Nephron progenitor cell (in vitro differentiated cells): ENCODE measurements around the gene PLB1.

Experiments used
- DNase-seq: peaks from one replicate; pipeline ENCODE4 v3.0.0; 2021
- H3K27ac Mint-ChIP-seq: 2 replicates; pipeline ENCODE4 v1.8.0; 2021; ENCODE audit warnings: mild to moderate bottlenecking, moderate library complexity, mixed read lengths
- H3K27me3 Mint-ChIP-seq: 2 replicates; pipeline ENCODE4 v1.8.0; 2021; ENCODE audit warnings: mild to moderate bottlenecking, low read depth, mixed read lengths; ENCODE audit not compliant: poor library complexity
- H3K36me3 Mint-ChIP-seq: 2 replicates; pipeline ENCODE4 v1.8.0; 2021; ENCODE audit warnings: low read depth, mixed read lengths
- H3K4me1 Mint-ChIP-seq: 2 replicates; pipeline ENCODE4 v1.8.0; 2021; ENCODE audit warnings: mixed read lengths
- H3K4me3 Mint-ChIP-seq: 2 replicates; pipeline ENCODE4 v1.8.0; 2021; ENCODE audit warnings: mild to moderate bottlenecking, moderate library complexity, mixed read lengths
- H3K9me3 Mint-ChIP-seq: 2 replicates; pipeline ENCODE4 v1.8.0; 2021; ENCODE audit warnings: mild to moderate bottlenecking, moderate library complexity, mixed read lengths
- CTCF ChIP-seq: fragments of 200-600 bp; sonication (generic); IDR thresholded peaks from 2 replicates; pipeline ENCODE4 v1.5.0; 2021; ENCODE audit warnings: antibody characterized with exemption

The PLB1 gene

GRCh38 chr2:28557389-28558131 lies 61.7 kb downstream of the PLB1 start:
- Mint-ChIP-seq H3K27ac (no peak overlapping the region), H3K4me3 (no peak overlapping the region), H3K4me1 (peaks cover 1% of the 10 kb centered on the region), H3K27me3 (peaks cover 12% of the 10 kb centered on the region), H3K36me3 (no peaks in the 10 kb centered on the region), H3K9me3 (no peaks in the 10 kb centered on the region)
- no peak for TF ChIP-seq CTCF
- DNase-seq = no peak

GRCh38 chr2:28558158-28558820 lies 62.4 kb downstream of the PLB1 start:
- H3K27me3 Mint-ChIP-seq = peaks cover 17% of the 10 kb centered on the region

GRCh38 chr2:28558918-28559317 lies 63.1 kb downstream of the PLB1 start:
- Mint-ChIP-seq H3K4me1 (peaks cover 9% of the 10 kb centered on the region), H3K36me3 (no peaks in the 10 kb centered on the region), H3K4me3 (no peak overlapping the region), H3K27me3 (peaks cover 11% of the 10 kb centered on the region), H3K27ac (no peak overlapping the region), H3K9me3 (no peaks in the 10 kb centered on the region)
- DNase-seq = no peak
- no peak for TF ChIP-seq CTCF

More at GRCh38 chr2:28558158-28558820, 62.4 kb downstream of the PLB1 start:
- no peak for TF ChIP-seq CTCF
- DNase-seq = no peak
- Mint-ChIP-seq H3K36me3 (no peaks in the 10 kb centered on the region), H3K9me3 (no peaks in the 10 kb centered on the region), H3K4me3 (no peak overlapping the region), H3K4me1 (peaks cover 9% of the 10 kb centered on the region), H3K27ac (no peak overlapping the region)

- Mint-ChIP-seq H3K36me3 (no peaks in the 10 kb centered on the region), H3K4me1 (peaks cover 24% of the 10 kb centered on the region), H3K9me3 (no peaks in the 10 kb centered on the region), H3K4me3 (no peak overlapping the region), H3K27me3 (peaks cover 20% of the 10 kb centered on the region), H3K27ac (no peak overlapping the region)
- DNase-seq = no peak
- TF ChIP-seq CTCF = no peak
These were observed 68.0 kb downstream of the PLB1 start for GRCh38 chr2:28563869-28564268.

- H3K27ac Mint-ChIP-seq = no peak overlapping the region
- H3K4me1 Mint-ChIP-seq = peaks cover 24% of the 10 kb centered on the region
These were observed 68.5 kb downstream of the PLB1 start for GRCh38 chr2:28564346-28564745.

More at GRCh38 chr2:28564346-28564745, 68.5 kb downstream of the PLB1 start:
- H3K9me3 Mint-ChIP-seq = peaks cover 3% of the 10 kb centered on the region
- peaks cover 20% of the 10 kb centered on the region for H3K27me3 Mint-ChIP-seq
- no peak for TF ChIP-seq CTCF
- no peak overlapping the region for H3K4me3 Mint-ChIP-seq
- no peak for DNase-seq
- peaks cover 3% of the 10 kb centered on the region for H3K36me3 Mint-ChIP-seq
